GM18909 (cell line): ENCODE data around the gene PPIC.
A peak's percentile ranks its signal among the peaks of the same experiment; 100 is the strongest.

Source experiments
- ATAC-seq: cut with Tn5 transposase; IDR thresholded peaks from one replicate; pipeline ENCODE4 v1.9.1; 2021; ENCODE audit warnings: mild to moderate bottlenecking; ENCODE audit not compliant: unreplicated experiment, poor library complexity

The PPIC gene

DNA sequence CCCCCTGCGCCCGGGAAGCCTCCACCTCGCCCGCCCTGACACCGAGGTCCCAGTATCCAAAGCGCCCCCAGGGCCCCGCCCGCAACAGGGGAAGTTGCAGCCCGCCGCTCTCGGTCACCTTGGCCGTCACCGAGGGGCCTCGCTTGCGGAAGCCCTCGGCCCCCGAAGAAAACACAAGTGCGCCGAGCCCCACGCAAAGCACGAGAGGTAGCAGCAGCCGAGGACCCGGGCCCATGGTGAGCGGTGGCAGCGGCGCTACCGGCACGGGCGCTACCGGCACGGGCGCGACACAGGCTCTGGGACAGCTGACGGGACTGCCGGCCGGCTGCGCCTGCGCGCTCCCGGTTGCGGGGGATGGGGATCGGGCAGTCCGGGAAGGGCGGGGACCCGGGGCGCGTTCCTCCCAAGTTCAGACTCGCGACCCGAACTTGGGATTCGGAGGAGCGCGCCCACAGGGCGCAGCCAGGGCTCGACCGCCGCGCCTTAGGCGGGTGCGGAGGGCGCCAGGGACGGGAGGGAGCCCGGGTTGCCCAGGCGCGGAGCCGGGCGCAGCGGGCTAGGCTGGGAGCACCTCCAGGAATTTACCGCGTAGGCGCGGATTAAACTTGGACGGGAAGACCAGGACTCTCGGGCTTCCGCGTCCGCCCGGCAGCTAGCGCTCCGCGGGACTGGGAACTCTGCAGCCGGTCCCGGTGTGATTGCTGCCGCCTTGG is at the start of gene PPIC:
PPIC (minus strand) TSS at position 335 of the 713 bp plus-strand sequence; CDS start at position 235, 100 bp downstream.
- ATAC-seq, result peak; percentile 63

- no peak for ATAC-seq
These were observed 49.2 kb upstream of the PPIC start for GRCh38 chr5:123085638-123086286.

GRCh38 chr5:123084730-123085605 is 48.4 kb upstream of the PPIC start:
- no peak for ATAC-seq

DNA sequence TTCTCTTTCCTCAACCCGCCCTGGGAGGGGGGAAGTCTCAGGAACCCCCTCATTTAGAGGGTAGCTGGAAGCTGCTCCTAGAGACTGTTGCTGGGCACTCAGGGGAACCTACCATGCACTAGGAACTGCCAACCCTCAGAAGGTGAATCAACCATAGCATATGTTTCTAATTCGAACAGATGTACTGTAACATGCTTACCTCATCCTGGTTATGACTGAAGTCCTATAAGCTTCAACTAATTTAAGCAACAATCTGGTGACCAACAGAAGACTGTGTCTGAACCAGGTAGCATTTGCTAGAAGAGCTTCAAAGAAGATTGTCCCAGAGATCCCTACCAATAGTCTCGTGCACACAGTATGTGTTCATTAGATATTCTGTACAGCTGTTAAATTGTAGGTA is 46.8 kb upstream of the PPIC start:
- no peak for ATAC-seq

DNA sequence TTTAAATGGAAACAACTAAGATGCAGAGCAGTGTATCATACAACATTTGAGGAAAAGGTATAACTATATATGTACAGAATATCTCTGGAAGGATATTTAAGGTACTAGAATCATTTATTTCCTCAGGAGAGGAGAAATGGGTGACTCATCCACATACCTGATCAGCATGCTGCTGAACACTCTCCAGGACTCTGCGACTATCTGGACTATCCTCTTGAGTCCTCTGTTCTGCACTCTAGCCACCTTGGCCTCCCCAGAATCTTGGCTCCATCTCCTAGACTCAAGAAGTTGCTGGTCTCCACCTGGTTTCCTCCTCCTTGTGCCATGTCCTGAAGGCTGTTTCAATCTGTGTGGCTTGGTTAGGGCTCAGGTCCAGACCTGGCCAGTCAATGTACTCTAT is 43.7 kb upstream of the PPIC start:
- ATAC-seq, result no peak

- ATAC-seq, result no peak
These were observed 39.1 kb upstream of the PPIC start for GRCh38 chr5:123075521-123076163.

- no peak for ATAC-seq
These were observed 31.9 kb upstream of the PPIC start for GRCh38 chr5:123068368-123068938.

- ATAC-seq, result no peak
These were observed 29.5 kb upstream of the PPIC start for GRCh38 chr5:123066016-123066415.

- no peak for ATAC-seq
These were observed 22.9 kb upstream of the PPIC start for GRCh38 chr5:123059455-123059854.

GRCh38 chr5:123051206-123051605 is 14.7 kb upstream of the PPIC start:
- ATAC-seq, result no peak

DNA sequence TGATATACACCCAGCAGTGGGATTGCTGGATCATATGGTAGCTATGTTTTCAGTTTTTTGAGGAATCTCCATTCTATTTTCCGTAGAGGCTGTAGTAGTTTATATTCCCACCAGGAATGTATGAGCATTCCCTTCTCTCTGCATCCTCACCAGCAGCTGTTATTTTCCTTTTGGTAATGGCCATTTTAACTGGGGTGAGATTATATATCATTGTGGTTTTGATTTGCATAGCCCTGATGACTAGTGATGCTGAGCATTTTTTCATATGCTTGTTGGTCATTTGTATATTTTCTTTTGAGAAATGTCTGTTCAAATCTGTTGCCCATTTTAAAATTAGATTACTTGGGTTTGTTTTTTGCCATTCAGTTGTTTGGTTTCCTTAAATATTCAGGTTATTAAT is 11.2 kb upstream of the PPIC start:
- no peak for ATAC-seq

DNA sequence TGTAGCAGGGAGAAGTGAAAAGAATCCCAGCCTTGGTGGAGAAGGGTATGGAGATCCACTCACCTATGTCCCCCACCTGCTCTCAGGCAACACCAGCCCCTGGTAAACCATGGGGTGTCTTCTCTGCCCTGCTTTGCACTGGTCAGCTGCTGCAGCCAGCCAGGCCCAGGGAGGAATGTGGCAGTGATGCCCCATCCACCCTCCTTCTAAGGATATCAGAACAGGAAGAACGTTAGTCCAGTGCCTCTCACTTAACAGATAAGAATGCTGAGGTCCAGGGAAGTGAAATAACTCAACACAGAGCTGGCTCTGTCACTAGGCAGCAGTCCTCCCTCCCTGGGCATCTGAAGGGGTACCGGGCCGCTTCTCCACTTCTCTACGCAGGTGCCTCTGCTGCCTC is 9.7 kb upstream of the PPIC start:
- ATAC-seq, result no peak

DNA sequence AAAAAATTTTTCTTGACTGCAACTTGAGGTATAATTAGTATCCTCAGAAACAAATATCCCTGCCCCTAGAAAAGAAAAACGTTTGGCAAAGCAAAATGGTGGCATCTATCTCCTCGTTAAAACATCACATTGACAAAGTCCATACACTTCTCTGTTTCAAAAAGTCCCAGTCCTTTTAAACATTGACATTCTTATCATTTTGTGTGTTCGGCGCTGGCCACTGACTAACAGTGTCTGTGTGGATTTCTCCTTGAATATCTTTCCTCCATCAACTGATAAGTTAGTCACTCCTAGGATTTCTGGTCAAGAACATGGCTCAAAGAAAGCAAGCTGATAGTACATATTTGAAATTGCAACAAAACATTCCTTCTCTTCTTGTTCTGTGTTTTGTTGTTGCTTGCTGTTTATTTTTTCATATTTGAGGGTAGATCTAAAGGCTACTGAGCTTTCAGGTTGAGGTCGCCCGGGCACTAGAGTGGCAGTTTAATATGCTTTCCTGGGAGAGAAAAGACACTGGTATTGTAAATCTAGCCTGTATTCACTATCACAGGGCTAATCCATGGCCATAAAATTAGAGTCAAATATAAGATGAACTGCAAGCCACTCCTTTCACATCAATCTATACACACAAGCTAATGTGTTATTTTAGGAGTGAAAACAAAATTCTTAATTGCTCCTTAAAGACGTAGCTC is 8.5 kb upstream of the PPIC start:
- ATAC-seq, result no peak

GRCh38 chr5:123039673-123040072 is 3.1 kb upstream of the PPIC start:
- ATAC-seq, result no peak

GRCh38 chr5:123037104-123037418 is 536 bp upstream of the PPIC start:
- ATAC-seq, result no peak

- peak; percentile 24 for ATAC-seq
These were observed 571 bp downstream of the PPIC start for GRCh38 chr5:123035918-123036390.

DNA sequence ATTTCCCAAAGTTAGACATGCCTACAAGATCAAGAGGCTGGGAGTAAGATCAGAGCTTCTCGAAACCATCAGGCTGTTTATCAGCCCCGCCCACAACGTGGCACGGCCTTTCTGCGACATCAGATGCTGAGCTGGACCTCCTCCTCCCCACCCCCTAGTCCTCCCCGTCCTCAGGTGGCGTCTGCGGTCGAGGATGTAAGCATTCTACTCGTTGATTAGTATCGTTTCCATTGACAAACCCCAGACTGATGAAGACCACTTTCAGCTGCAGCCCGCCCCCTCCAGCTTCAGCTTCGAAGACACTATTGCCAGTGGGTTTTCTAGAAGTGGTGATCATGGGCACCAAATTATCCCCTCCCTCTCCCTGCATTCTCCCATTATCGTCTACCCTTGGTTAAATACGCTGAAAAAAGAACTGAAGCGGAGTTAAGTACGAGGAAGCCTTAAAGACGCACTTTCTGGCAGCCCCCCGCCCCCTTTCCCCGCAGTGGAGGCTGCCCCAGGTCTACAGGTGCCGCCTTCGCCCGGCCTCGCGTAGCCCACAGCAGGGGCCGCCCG is 1.1 kb downstream of the PPIC start:
- ATAC-seq, result peak; percentile 49

- ATAC-seq, result no peak
These were observed 3.3 kb downstream of the PPIC start for GRCh38 chr5:123033157-123033671.

GRCh38 chr5:123028222-123028621 is 8.3 kb downstream of the PPIC start:
- ATAC-seq, result no peak
